ENCODE measurements around the gene BCKDHB. TPM values are rescaled to one million over a fixed set of nuclear protein-coding genes. Genes with fewer than 3 reads are reported as not detected.

Gene BCKDHB
- total and polyA plus RNA-seq, 8 donors, result 7.8 to 44.6 (median 20.3) TPM

DNA sequence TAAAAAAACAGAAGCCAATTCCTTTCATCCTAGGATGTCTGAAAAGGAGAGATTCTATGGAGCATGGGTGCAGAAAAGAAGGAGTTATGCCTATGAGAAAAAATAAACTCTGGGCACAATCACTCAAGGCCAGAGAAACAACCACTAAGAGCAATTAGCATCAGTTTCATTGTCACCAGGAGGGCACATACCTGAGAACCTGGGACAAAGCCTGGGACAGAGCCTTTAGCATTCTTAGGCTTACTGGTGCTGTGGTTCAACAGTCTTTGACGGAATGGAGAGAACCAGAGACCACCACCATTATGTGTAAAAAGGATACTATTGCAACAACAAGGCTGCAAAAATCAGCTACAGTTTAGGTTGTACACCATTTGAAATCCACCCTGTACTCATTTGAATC lies 29.4 kb upstream of the BCKDHB start:
- Histone ChIP-seq H3K4me3 (no peak overlapping the region), H3K36me3 (no peaks in the 10 kb centered on the region), H3K4me1 (no peaks in the 10 kb centered on the region), H3K9me3 (peaks cover 0 to 16% (median 5%) of the 10 kb centered on the region in 4 donors), H3K27me3 (no peaks in the 10 kb centered on the region), H3K27ac (no peak overlapping the region)
- WGBS, 5 donors, result 78 to 88% (median 80%) methylated on average over 1 of the region's 1 CpG
- TF ChIP-seq POLR2AphosphoS5 (IDR thresholded peaks at IDR 0.05) (no peak), EP300 (IDR thresholded peaks at IDR 0.05) (no peak)
- TF ChIP-seq, protein P1, sequence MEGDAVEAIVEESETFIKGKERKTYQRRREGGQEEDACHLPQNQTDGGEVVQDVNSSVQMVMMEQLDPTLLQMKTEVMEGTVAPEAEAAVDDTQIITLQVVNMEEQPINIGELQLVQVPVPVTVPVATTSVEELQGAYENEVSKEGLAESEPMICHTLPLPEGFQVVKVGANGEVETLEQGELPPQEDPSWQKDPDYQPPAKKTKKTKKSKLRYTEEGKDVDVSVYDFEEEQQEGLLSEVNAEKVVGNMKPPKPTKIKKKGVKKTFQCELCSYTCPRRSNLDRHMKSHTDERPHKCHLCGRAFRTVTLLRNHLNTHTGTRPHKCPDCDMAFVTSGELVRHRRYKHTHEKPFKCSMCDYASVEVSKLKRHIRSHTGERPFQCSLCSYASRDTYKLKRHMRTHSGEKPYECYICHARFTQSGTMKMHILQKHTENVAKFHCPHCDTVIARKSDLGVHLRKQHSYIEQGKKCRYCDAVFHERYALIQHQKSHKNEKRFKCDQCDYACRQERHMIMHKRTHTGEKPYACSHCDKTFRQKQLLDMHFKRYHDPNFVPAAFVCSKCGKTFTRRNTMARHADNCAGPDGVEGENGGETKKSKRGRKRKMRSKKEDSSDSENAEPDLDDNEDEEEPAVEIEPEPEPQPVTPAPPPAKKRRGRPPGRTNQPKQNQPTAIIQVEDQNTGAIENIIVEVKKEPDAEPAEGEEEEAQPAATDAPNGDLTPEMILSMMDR (IDR thresholded peaks at IDR 0.05), result no peak
- DNase-seq, result no peak
- intact Hi-C loops (cut with DNase I; ENCODE audit: low total_unique reads), result no loop called here

- no peak overlapping the region for H3K4me3 ChIP-seq
- no peaks in the 10 kb centered on the region for H3K27me3 ChIP-seq
- no peaks in the 10 kb centered on the region for H3K9me3 ChIP-seq
- H3K36me3 ChIP-seq, result no peaks in the 10 kb centered on the region
- DNase-seq, result no peak
- H3K27ac ChIP-seq, result no peak overlapping the region
- 87 to 91% (median 90%) methylated on average over 6 of the region's 6 CpGs for WGBS, 5 donors
- no peak for TF ChIP-seq EP300 (IDR thresholded peaks at IDR 0.05)
- no peak for TF ChIP-seq POLR2AphosphoS5 (IDR thresholded peaks at IDR 0.05)
- no peak for TF ChIP-seq POLR2A (IDR thresholded peaks at IDR 0.05)
- TF ChIP-seq, protein P1 (IDR thresholded peaks at IDR 0.05), result no peak
- no peaks in the 10 kb centered on the region for H3K4me1 ChIP-seq
- intact Hi-C loops (cut with DNase I; ENCODE audit: low total_unique reads), result no loop called here
These were observed 17.8 kb upstream of the BCKDHB start for GRCh38 chr6:80088637-80089036.

DNA sequence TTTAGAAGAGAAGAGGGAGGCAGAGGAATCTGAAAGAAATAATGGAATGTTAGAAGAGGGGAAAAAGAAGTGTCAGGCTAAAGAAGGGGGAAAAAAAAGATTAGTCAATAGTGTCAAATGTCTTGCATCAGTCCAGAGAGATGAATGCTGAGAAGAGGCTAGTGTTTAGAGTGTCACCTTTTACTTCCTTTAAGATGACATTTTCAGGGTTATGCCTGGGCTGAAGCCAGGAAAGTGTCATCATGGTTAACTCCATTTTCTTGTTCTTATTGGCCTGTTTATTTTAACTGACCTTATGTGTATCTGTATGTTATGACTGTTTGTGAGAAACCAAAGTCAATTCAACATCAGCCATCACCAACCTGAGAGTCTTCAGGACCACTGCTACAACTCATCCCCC lies 15.0 kb upstream of the BCKDHB start:
- Histone ChIP-seq H3K27me3 (no peaks in the 10 kb centered on the region), H3K27ac (no peak overlapping the region), H3K4me3 (no peak overlapping the region), H3K36me3 (no peaks in the 10 kb centered on the region), H3K4me1 (no peaks in the 10 kb centered on the region), H3K9me3 (no peaks in the 10 kb centered on the region)
- DNase-seq, result no peak
- no peak for TF ChIP-seq POLR2A (IDR thresholded peaks at IDR 0.05)
- TF ChIP-seq POLR2AphosphoS5 (IDR thresholded peaks at IDR 0.05), result no peak
- no peak for TF ChIP-seq EP300 (IDR thresholded peaks at IDR 0.05)
- TF ChIP-seq, protein P1 (IDR thresholded peaks at IDR 0.05), result no peak
- intact Hi-C loops (cut with DNase I; ENCODE audit: low total_unique reads), result loop anchor here (5.0 kb wide), 1 partner anchor 144 kb away; the partner anchor contains the start of gene ELOVL4

DNA sequence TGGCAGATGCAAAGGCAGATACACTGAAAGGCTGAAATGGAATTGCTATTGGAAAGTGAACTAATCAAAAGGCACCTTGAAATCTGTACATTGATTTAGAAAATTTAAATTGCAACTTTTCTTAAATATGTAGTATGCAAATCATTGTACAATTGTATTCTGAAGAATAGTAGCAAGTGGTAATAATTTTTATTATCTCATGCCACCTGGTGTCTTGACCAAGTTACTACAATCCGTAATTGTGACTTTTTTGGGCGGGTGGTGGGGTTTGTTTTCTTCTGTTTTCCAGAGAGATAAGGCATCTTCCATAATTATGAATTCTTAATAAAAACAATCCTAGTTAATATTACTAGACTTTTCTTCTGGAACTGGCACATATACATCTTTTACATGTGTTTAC lies 12.5 kb upstream of the BCKDHB start:
- Histone ChIP-seq H3K27ac (no peak overlapping the region), H3K27me3 (no peaks in the 10 kb centered on the region), H3K4me1 (no peaks in the 10 kb centered on the region), H3K9me3 (no peaks in the 10 kb centered on the region), H3K4me3 (no peak overlapping the region), H3K36me3 (no peaks in the 10 kb centered on the region)
- intact Hi-C loops (cut with DNase I; ENCODE audit: low total_unique reads), result loop anchor here (5.0 kb wide), 1 partner anchor 147 kb away; the partner anchor contains the start of gene ELOVL4
- no peak for TF ChIP-seq POLR2AphosphoS5 (IDR thresholded peaks at IDR 0.05)
- TF ChIP-seq, protein P1 (IDR thresholded peaks at IDR 0.05), result peak in 4 of 7 experiments; percentile 45 to 69 (median 55)
- no peak for TF ChIP-seq EP300 (IDR thresholded peaks at IDR 0.05)
- DNase-seq, result peak in 1 of 2 donors; percentile 27
- WGBS, 5 donors, result 0 to 5% (median 2%) methylated on average over 2 of the region's 2 CpGs

All from stomach (tissue), 9 donors.